ENCODE results near the gene IGHMBP2. TPM values are rescaled to one million over a fixed set of nuclear protein-coding genes. Genes with fewer than 3 reads are reported as not detected.

The IGHMBP2 gene
- total RNA-seq, 1 donor from 2014 or later = 8.7 TPM

DNA sequence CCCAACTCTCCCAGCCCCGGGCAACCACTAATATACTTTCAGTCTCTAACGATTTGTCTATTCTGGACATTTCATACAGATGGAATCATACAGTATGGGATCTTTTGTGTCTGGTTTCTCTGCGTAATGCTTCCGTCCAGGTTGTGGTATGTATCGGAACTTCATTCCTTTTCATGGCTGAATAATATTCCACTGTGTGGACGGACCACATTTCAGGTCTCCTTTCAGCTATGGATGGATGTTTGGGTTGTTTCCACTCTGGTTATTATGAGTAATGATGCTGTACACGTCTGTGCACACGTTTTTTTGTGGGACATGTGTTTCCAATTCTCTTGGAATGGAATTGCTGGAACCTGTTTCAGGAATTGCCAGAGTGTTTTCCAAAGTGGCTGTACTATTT, 44.6 kb upstream of the IGHMBP2 start:
- DNase-seq (ENCODE audit: low read depth) = no peak
- H3K27me3 ChIP-seq (ENCODE audit: control insufficient read depth, insufficient read depth, low read length) = peaks cover 6% of the 10 kb centered on the region
- H3K4me3 ChIP-seq (ENCODE audit: low read depth, low read length) = no peak overlapping the region
- TF ChIP-seq, protein P1, sequence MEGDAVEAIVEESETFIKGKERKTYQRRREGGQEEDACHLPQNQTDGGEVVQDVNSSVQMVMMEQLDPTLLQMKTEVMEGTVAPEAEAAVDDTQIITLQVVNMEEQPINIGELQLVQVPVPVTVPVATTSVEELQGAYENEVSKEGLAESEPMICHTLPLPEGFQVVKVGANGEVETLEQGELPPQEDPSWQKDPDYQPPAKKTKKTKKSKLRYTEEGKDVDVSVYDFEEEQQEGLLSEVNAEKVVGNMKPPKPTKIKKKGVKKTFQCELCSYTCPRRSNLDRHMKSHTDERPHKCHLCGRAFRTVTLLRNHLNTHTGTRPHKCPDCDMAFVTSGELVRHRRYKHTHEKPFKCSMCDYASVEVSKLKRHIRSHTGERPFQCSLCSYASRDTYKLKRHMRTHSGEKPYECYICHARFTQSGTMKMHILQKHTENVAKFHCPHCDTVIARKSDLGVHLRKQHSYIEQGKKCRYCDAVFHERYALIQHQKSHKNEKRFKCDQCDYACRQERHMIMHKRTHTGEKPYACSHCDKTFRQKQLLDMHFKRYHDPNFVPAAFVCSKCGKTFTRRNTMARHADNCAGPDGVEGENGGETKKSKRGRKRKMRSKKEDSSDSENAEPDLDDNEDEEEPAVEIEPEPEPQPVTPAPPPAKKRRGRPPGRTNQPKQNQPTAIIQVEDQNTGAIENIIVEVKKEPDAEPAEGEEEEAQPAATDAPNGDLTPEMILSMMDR (IDR thresholded peaks at IDR 0.05; ENCODE audit: insufficient read depth, low read length, severe bottlenecking) = no peak
- no peak for FAIRE-seq
- no peaks in the 10 kb centered on the region for H3K36me3 ChIP-seq (ENCODE audit: control insufficient read depth, insufficient read depth, low read length)

DNA sequence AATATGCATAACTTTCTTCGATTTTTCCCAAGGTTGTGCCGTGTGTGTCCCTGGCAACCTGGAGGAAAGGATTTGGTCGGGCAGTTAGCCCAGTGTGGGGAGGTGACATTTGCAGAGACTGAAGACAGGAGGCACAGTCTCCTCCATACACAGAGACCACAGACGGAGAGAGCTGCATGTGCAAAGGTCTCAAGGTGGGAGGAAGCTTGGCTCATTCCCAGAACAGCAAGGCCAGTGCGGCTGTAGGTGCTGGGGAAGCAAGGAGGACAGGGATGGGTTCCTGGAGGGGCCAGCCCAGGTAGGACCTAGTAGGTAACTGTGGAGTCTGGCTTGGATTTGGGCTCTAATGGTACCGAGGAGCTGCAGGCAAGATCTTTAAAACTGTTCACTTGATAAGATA, 41.3 kb upstream of the IGHMBP2 start:
- Histone ChIP-seq H3K36me3 (ENCODE audit: control insufficient read depth, insufficient read depth, low read length) (no peaks in the 10 kb centered on the region), H3K27me3 (ENCODE audit: control insufficient read depth, insufficient read depth, low read length) (no peaks in the 10 kb centered on the region), H3K4me3 (ENCODE audit: low read depth, low read length) (no peak overlapping the region)
- FAIRE-seq (no peak), DNase-seq (ENCODE audit: low read depth) (no peak)
- TF ChIP-seq, protein P1 (IDR thresholded peaks at IDR 0.05; ENCODE audit: insufficient read depth, low read length, severe bottlenecking) = no peak

GRCh38 chr11:68863553-68864265, 40.0 kb upstream of the IGHMBP2 start:
- Histone ChIP-seq H3K36me3 (ENCODE audit: control insufficient read depth, insufficient read depth, low read length) (no peaks in the 10 kb centered on the region), H3K27me3 (ENCODE audit: control insufficient read depth, insufficient read depth, low read length) (no peaks in the 10 kb centered on the region), H3K4me3 (ENCODE audit: low read depth, low read length) (no peak overlapping the region)
- FAIRE-seq (no peak), DNase-seq (ENCODE audit: low read depth) (no peak)
- TF ChIP-seq, protein P1 (IDR thresholded peaks at IDR 0.05; ENCODE audit: insufficient read depth, low read length, severe bottlenecking) = no peak

GRCh38 chr11:68865241-68865640, 38.5 kb upstream of the IGHMBP2 start:
- FAIRE-seq (no peak), DNase-seq (ENCODE audit: low read depth) (no peak)
- TF ChIP-seq, protein P1 (IDR thresholded peaks at IDR 0.05; ENCODE audit: insufficient read depth, low read length, severe bottlenecking) = no peak
- Histone ChIP-seq H3K27me3 (ENCODE audit: control insufficient read depth, insufficient read depth, low read length) (peaks cover 2% of the 10 kb centered on the region), H3K4me3 (ENCODE audit: low read depth, low read length) (no peak overlapping the region), H3K36me3 (ENCODE audit: control insufficient read depth, insufficient read depth, low read length) (no peaks in the 10 kb centered on the region)

GRCh38 chr11:68867066-68867465, 36.6 kb upstream of the IGHMBP2 start:
- Histone ChIP-seq H3K27me3 (ENCODE audit: control insufficient read depth, insufficient read depth, low read length) (peaks cover 2% of the 10 kb centered on the region), H3K36me3 (ENCODE audit: control insufficient read depth, insufficient read depth, low read length) (no peaks in the 10 kb centered on the region), H3K4me3 (ENCODE audit: low read depth, low read length) (no peak overlapping the region)
- FAIRE-seq (no peak), DNase-seq (ENCODE audit: low read depth) (no peak)
- TF ChIP-seq, protein P1 (IDR thresholded peaks at IDR 0.05; ENCODE audit: insufficient read depth, low read length, severe bottlenecking) = no peak

Measured in bronchial epithelial cell (primary cell).